K562 (cell line): ENCODE data around the gene ICAM2. TPM values are rescaled to one million over a fixed set of nuclear protein-coding genes. Genes with fewer than 3 reads are reported as not detected.

ENCODE experiments used
- CHCHD3 ChIP-seq: fragments of 250-450 bp; sonication (Bioruptor Pico); IDR thresholded peaks from 2 replicates; pipeline ENCODE4 v2.1.2; 2022; ENCODE audit warnings: mild to moderate bottlenecking
- CHD1 ChIP-seq: fragments of 200-600 bp; sonication (generic); IDR thresholded peaks from one replicate; pipeline ENCODE4 v1.6.1; 2012; ENCODE audit warnings: mild to moderate bottlenecking, moderate library complexity, low read length, inconsistent platforms
- HNRNPLL ChIP-seq: fragments of 200-400 bp; formaldehyde crosslinking; IDR thresholded peaks from 2 replicates; pipeline ENCODE4 v1.6.1; 2017; ENCODE audit warnings: low read length, low read depth, mild to moderate bottlenecking; ENCODE audit not compliant: poor library complexity, severe bottlenecking
- KLF10 ChIP-seq: fragments of 250-450 bp; sonication (Bioruptor Pico); IDR thresholded peaks from 2 replicates; pipeline ENCODE4 v1.6.1; 2021; ENCODE audit warnings: matching md5 sums
- POLR2G ChIP-seq: fragments of 200-400 bp; formaldehyde crosslinking; IDR thresholded peaks from 2 replicates; pipeline ENCODE4 v1.6.1; 2017; ENCODE audit warnings: low read depth, mild to moderate bottlenecking, antibody characterized with exemption, low read length, moderate library complexity
- RBFOX2 ChIP-seq: fragments of 200-400 bp; formaldehyde crosslinking; IDR thresholded peaks from 2 replicates; pipeline ENCODE4 v1.6.1; 2017; ENCODE audit warnings: low read depth, mild to moderate bottlenecking, low read length, moderate library complexity
- ZNF224 ChIP-seq: sonication (generic); formaldehyde crosslinking; IDR thresholded peaks from 2 replicates; pipeline ENCODE4 v1.8.0; 2022; ENCODE audit warnings: mild to moderate bottlenecking, missing genetic modification reagents
- ZNF445 ChIP-seq: fragments of 250-450 bp; sonication (Bioruptor Pico); IDR thresholded peaks from 2 replicates; pipeline ENCODE4 v1.4.0; 2020; ENCODE audit warnings: low read depth, mild to moderate bottlenecking, moderate library complexity
- ZNF584 ChIP-seq: fragments of 200-800 bp; sonication (Bioruptor generic); IDR thresholded peaks from 2 replicates; pipeline ENCODE4 v1.6.1; 2016; ENCODE audit warnings: low read depth, mild to moderate bottlenecking, missing genetic modification characterization, missing compliant biosample characterization
- polyA plus RNA-seq, 8 experiments: library from polyadenylated mRNA; depleted of rRNA in 4 of 8; stranded (reverse) in 5 of 8; unstranded in 3 of 8; fragments of >200 nt; fragmentation: Nextera tagmentation in 2 of 8; fragmentation: Illumina TruSeq in 1 of 8; extraction: Ambion mirVana in 2 of 8; extraction: Trizol in 1 of 8; gene quantifications; 2 replicates each; pipeline versions ENCODE4 v1.2.1 to v1.2.3, GENCODE V29; 2011 to 2014; ENCODE audit warnings: inconsistent platforms in 1 of 8, missing spikeins in 1 of 8
- total RNA-seq, 7 experiments: library from RNA; depleted of rRNA in 6 of 7; stranded (reverse); fragments of >200 nt in 6 of 7; fragmentation: Illumina TruSeq in 2 of 7; extraction: Trizol in 2 of 7; gene quantifications; 2 replicates each; pipeline versions ENCODE4 v1.2.1 to v1.2.3, GENCODE V29; 2011 to 2021; ENCODE audit warnings: low replicate concordance in 1 of 7
- TF ChIP-seq, protein P1 (sequence below): fragments of 200-600 bp; sonication (generic); IDR thresholded peaks from one replicate; pipeline ENCODE4 v1.6.1; 2012; ENCODE audit warnings: mild to moderate bottlenecking, low read depth, low read length, inconsistent platforms
- TF ChIP-seq, protein P2 (sequence below): fragments of 250-450 bp; sonication (Bioruptor Pico); IDR thresholded peaks from 2 replicates; pipeline ENCODE4 v1.5.0; 2021; ENCODE audit warnings: mild to moderate bottlenecking, moderate library complexity

Gene ICAM2
- total and polyA plus RNA-seq, 9 of the 15 experiments (the other 6 are each of a cell fraction or from before 2014, with no cell fraction given) = 37.9 to 89.4 (median 60.6) TPM

DNA sequence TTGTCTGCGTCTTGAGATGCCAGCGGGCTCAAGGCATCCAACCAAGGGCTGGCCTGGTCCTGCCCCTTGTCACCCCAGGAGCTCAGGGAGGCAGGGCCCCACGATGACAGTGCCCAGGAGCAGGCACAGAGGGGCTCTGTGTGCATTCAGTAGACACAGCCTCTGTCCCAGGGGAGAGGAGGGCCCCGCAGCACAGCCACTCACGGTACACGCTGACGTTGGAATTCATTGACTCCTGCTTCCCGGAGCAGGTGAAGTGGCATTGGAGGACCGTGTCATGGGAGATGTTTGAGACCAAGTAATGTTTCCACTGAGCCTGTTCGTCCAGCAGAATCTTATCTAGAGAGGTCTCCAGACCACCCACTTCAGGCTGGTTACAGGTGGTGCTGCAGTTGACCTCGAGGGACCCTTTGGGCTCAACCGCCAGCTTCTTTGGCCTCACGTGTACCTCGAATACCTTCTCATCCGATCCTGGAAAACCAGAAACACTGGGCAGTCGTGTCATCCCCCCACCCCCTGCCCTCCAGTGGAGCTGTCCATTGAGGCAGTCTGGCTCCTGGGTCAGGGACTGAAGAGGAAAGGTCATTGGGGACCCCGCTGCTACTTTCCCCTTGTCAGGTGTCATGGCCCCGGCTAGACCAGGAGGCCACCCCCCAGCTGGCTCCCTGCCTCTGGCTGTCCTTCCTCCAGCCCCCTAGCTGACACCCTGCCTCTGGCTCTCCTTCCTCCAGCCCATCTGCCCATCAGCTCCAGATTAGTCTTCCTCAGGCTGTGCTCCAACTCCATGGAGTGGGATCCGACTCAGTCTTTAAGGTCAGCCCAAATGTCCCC, 15.3 kb downstream of the ICAM2 start (continued):
- TF ChIP-seq, protein P1, sequence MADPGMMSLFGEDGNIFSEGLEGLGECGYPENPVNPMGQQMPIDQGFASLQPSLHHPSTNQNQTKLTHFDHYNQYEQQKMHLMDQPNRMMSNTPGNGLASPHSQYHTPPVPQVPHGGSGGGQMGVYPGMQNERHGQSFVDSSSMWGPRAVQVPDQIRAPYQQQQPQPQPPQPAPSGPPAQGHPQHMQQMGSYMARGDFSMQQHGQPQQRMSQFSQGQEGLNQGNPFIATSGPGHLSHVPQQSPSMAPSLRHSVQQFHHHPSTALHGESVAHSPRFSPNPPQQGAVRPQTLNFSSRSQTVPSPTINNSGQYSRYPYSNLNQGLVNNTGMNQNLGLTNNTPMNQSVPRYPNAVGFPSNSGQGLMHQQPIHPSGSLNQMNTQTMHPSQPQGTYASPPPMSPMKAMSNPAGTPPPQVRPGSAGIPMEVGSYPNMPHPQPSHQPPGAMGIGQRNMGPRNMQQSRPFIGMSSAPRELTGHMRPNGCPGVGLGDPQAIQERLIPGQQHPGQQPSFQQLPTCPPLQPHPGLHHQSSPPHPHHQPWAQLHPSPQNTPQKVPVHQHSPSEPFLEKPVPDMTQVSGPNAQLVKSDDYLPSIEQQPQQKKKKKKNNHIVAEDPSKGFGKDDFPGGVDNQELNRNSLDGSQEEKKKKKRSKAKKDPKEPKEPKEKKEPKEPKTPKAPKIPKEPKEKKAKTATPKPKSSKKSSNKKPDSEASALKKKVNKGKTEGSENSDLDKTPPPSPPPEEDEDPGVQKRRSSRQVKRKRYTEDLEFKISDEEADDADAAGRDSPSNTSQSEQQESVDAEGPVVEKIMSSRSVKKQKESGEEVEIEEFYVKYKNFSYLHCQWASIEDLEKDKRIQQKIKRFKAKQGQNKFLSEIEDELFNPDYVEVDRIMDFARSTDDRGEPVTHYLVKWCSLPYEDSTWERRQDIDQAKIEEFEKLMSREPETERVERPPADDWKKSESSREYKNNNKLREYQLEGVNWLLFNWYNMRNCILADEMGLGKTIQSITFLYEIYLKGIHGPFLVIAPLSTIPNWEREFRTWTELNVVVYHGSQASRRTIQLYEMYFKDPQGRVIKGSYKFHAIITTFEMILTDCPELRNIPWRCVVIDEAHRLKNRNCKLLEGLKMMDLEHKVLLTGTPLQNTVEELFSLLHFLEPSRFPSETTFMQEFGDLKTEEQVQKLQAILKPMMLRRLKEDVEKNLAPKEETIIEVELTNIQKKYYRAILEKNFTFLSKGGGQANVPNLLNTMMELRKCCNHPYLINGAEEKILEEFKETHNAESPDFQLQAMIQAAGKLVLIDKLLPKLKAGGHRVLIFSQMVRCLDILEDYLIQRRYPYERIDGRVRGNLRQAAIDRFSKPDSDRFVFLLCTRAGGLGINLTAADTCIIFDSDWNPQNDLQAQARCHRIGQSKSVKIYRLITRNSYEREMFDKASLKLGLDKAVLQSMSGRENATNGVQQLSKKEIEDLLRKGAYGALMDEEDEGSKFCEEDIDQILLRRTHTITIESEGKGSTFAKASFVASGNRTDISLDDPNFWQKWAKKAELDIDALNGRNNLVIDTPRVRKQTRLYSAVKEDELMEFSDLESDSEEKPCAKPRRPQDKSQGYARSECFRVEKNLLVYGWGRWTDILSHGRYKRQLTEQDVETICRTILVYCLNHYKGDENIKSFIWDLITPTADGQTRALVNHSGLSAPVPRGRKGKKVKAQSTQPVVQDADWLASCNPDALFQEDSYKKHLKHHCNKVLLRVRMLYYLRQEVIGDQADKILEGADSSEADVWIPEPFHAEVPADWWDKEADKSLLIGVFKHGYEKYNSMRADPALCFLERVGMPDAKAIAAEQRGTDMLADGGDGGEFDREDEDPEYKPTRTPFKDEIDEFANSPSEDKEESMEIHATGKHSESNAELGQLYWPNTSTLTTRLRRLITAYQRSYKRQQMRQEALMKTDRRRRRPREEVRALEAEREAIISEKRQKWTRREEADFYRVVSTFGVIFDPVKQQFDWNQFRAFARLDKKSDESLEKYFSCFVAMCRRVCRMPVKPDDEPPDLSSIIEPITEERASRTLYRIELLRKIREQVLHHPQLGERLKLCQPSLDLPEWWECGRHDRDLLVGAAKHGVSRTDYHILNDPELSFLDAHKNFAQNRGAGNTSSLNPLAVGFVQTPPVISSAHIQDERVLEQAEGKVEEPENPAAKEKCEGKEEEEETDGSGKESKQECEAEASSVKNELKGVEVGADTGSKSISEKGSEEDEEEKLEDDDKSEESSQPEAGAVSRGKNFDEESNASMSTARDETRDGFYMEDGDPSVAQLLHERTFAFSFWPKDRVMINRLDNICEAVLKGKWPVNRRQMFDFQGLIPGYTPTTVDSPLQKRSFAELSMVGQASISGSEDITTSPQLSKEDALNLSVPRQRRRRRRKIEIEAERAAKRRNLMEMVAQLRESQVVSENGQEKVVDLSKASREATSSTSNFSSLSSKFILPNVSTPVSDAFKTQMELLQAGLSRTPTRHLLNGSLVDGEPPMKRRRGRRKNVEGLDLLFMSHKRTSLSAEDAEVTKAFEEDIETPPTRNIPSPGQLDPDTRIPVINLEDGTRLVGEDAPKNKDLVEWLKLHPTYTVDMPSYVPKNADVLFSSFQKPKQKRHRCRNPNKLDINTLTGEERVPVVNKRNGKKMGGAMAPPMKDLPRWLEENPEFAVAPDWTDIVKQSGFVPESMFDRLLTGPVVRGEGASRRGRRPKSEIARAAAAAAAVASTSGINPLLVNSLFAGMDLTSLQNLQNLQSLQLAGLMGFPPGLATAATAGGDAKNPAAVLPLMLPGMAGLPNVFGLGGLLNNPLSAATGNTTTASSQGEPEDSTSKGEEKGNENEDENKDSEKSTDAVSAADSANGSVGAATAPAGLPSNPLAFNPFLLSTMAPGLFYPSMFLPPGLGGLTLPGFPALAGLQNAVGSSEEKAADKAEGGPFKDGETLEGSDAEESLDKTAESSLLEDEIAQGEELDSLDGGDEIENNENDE = no peak
- TF ChIP-seq HNRNPLL (no peak), CHD1 (no peak), ZNF224 (CRISPR knock-in tag) (no peak), POLR2G (peak; percentile 44; the same call in 1 of the 2 replicates), KLF10 (CRISPR knock-in tag) (no peak), CHCHD3 (CRISPR knock-in tag) (no peak), RBFOX2 (peak; percentile 58), ZNF584 (CRISPR knock-in tag) (no peak), ZNF445 (no peak)
- TF ChIP-seq, protein P2, sequence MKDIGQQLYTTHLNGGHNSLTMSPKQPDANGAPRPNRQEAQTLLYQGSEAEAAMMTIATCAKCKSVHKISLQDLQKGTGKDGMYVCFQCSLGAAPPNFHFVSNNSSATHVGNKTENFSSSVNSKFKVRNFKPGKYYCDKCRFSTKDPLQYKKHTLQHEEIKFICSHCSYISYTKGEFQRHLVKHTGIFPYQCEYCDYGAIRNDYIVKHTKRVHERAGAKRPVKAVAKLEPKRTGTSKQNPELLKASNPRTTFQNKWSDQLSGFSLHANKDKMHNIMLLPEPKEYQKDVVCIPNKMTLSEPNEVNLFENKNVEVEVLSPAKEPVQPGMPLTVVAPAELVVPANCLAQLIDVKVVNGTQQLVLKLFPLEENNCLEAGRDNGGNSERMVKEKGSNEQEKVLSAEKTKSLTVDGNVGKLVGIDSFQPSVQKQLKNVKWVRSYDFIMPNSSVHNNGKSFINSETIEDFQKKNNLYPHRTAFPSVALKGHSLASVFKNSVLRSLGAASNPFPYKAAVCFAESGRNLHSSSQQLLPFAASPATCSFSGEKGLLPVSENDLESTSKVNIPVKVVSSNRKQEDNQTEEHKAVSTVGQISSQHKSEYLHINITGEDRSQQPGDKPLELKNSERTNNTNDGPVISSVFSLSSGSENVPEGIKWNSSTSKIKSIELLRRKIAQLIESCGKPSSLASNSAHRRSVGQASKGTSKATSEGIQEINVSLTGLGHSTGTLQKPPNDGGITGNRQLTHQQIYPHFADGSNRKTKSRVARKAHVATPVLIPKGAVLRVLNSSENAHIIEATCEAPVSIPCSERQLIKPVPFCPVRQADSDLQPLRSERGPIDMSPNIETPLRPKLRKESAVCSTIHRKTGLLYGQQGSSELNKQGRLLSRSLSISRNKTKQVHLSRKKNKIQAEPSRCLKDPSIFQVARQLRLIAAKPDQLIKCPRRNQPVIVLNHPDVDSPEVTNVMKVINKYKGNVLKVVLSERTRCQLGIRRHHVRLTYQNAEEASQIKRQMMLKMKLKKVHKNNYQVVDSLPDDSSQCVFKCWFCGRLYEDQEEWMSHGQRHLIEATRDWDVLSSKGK (CRISPR knock-in tag) = no peak
